NCI-H146 treated with DMSO at 0.1 percent for 48 hours (cell line): Measurements from ENCODE around the gene HS2ST1.
"Not testable (repeated sequence)": the region's sequence is repeated elsewhere in the genome, so short reads cannot be mapped to it uniquely, and the experiment has no call there.

ENCODE experiments used
- DNase-seq: peaks from one replicate; lab custom pipeline; 2025; ENCODE audit not compliant: unreplicated experiment; lab: John Stamatoyannopoulos, UW

The HS2ST1 gene

DNA sequence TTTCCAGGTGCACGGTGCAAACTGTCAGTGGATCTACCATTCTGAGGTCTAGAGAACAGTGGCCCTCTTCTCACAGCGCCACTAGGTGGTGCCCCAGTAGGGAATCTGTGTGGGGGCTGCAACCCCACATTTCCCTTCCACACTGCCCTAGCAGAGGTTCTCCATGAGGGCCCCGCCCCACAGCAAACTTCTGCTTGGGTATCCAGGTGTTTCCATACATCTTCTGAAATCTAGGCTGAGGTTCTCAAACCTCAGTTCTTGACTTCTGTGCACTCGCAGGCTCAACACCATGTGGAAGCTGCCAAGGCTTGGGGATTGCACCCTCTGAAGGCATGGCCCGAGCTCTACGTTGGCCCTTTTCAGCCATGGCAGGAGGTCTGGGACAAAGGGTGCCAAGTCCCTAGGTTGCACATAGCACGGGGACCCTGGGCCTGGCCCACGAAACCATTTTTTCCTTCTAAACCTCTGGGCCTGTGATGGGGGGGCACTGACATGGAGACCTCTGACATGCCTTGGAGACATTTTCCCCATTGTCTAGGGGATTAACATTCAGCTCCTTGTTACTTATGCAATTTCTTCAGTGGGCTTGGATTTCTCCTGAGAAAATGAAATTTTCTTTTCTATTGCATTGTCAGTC is 10.0 kb downstream of the HS2ST1 start:
- no peak for DNase-seq

DNA sequence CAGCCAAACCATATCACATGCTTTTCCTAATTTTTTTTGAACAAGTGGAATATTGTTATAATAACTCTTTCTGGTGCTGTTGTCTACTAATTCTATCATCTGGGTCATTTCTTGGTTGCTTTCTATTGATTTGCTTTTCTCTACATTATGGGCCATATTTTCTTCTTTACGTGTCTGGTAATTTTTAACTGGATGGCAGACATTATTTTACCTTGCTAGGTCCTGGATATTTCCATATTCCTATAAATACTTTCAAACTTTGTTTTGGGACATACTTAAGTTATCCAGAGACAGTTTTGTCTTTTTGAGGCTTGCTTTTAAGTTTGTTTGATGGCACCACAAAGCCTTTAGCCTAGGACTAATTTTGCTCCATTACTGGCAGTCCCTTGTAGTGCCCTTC is 11.3 kb downstream of the HS2ST1 start:
- DNase-seq = no peak

DNA sequence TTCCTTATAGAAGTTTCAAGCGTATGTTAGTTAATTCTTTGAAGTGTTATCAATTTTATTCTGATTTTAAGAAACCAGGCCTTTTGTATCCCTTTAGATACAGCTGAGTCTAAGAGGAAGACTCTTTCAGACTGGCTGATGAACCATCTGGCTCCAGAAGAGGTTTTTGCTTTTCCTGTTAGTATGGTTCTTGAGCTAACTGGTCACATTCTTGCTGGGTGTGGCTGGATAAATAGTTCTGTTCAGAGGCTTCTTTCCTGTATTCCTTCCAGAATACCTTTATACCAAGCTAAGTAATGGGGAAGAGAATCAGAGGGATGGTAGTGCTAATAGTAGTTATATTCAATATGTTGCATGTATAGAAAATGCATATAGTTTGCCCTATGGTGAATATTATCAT is 12.4 kb downstream of the HS2ST1 start:
- no peak for DNase-seq

DNA sequence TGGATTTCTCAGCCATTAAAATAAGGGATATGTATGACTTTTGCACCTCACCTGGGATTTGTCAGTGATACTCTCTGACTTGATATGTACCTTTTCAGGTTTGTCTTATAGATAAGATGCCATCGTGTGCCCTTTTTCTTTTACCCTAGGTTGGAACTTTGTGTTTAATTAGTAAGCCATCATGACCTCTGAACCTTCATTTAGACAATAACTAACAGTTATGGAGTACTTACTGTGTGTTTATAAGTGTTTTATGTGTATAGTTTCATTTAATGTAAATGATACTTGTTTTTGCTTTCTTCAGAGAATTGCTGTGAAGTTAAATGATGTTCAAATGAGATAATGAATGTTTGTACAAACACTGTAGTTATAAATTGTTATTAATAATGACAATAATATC is 14.4 kb downstream of the HS2ST1 start:
- DNase-seq = no peak

DNA sequence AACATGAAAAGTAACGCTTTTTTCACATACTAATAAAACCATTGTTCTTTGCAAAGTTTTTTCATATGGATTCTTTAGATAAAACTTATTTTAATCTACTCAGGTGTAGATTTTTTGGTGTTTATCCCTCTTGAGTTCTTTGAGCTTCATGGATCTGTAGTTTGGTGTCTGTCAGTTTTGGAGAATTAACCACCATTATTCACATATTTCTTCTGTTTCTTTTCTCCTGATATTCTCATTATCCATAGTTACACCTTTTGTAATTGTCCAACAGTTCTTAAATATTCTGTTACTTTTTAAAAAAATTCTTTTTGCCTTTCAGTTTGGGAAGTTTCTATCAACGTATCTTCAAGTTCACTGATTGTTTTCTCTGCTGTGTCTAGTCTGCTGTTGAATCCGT is 18.6 kb downstream of the HS2ST1 start:
- no peak for DNase-seq

DNA sequence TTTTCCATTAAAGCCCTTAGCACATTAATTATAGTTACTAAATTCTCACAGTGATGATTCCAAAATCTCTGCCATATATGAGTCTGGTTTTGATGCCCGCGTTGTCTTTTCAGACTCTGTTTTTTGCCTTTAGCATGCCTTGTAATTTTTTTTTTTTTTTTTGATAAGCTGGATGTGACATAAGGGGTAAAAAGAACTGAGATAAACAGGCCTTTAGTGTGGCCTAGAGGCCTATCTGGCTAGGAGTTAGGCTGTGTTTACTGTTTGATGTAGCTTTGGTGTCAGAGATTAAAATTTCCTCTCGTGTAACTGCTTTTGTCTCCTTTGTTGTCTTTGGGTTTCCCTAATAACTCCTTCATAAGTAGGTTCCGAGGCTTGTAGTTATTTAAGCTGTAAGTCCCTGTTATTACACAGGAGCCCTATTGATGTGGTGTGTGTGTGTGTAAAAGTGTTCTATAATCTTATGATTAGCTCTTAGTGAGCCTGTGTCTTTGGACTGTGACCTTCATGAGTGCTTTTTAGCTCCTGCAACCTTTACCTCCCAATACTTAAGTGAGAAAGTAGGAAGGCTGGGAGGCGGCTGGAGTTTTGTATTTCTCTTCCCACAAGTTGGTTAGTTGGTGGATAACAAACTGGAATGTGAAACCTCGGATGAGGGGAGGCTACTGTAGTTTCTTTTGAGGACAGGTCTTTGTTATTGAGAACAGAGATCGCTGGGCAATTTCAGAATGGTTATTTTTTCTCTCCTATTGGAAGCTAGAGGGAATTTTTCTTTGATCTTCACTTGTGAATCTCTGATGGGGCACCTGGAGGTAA is 19.3 kb downstream of the HS2ST1 start:
- DNase-seq = peak; percentile 30

DNA sequence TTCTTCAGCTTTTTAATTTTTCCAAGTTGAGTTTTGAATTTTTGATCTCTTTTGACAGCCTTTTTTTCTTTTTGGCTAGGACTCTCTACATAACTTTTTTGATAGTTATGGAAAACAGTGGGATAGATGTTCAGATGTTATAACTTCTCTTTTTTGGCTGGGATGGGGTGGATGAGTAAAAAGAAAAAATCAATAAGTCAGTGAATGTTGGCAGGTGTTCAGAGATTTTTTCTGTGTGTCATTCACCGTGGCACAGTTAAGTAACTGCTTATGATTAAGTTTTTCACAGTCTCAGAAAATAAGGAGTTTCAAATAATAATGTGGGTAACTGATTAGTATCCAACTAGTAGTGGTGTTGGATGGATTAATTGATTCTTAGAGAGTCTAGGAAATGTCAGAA is 24.0 kb downstream of the HS2ST1 start:
- no peak for DNase-seq

DNA sequence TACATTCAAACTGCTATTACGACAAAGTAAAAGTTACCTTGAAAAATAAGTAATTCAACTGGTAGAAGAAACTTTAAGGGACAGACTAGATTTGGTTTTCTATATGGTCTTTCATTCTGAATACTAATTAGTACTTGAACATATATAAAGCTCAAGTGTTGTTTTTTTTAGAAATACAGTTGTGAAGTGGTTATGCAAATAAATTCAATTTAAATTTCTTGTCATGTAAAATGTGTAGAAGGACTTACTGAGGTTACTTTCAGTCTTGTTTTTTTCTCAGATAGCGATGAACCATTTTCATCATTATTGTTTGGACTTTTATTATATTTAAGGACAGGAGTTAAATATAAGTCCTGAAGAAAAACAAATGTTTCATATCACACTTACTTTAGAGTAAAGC is 24.4 kb downstream of the HS2ST1 start:
- DNase-seq = no peak

DNA sequence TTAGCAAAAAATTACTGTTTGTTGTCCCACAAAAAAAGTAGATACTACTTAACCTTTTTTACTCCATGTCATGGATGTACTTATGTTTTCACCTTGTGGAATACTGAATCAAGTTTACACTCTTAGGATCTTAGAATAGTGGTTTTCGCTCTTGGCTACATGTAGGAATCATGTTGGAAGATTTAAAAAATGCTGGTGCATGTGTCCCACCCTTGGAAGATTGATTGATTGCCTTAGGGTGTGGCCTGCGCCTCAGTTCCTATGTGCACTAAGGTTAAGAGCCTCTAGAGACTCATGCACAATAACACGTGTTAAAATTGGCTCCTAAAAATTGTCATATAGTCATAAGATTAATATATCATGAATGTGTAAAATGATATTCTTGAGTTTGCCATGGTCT is 25.0 kb downstream of the HS2ST1 start:
- no peak for DNase-seq

DNA sequence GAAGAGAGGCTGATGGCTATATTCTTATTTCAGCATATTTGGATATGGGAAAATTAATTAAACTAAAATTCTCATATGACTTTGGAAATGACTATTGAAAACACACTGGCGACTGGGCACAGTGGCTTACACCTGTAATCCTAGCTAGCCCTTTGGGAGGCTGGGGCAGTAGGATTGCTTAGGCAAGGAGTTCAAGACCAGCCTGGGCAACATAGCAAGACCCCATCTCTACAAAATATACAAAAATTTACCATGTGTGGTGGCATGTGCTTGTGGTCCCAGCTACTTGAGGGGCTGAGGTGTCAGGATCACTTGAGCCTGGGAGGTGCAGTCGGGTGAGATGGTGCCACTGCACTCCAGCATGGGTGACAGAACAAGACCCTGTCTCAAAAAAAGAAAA is 26.2 kb downstream of the HS2ST1 start:
- DNase-seq = no peak

DNA sequence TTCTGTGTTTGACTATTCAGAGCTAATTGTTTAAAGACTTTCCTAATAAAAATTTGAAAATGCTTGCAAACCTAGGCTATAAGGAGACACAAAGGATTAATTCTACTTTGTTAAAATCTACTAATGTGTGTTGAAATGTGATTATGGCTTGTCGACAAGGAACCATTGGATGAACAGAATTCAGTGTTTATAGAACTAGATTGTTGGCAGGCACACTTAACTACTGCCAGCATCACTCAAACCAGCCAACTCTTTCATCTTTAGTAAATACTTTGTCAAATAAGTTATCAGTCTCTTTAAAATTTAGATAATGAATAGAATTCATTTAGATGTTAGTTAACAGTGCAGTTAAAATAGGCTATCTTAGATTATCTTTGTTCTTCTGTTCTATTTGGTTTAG is 27.6 kb downstream of the HS2ST1 start:
- no peak for DNase-seq

DNA sequence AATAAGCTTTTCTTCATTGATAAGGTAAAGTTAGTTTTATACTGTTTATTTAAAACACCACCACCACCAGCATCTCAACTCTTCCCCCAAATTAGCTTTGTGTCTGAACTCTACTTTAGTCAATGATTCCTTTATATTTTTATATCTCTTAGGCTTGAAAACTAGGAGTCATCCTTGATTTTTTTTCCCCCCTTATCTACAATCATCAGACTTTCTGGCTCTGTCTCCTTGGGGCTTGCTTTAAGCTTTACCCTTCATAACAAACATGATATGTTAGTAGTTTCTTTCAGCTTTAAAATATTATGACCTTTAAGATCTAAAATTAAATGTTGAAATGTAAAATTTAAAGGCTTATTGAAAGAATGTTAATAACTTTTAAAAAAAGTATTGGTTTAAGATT is 28.3 kb downstream of the HS2ST1 start:
- no peak for DNase-seq

DNA sequence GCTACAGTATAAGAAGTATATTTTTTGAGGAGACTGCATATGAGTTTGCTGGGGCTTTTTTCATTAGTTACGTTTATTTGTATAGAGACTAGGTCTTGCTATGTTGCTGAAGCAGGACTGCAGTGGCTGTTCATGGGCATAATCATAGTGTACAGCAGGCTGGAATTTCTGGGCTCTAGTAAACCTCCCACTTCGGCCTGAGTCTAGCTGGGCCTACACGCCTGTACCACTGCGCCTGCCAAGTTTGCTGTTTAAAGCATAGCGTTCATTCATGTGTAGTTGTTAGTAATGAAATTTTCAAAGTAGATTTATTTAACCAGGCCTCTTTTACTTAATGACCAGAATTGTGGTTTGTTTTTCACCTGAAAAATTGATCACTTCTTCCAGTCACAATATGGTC is 33.8 kb downstream of the HS2ST1 start:
- no peak for DNase-seq

DNA sequence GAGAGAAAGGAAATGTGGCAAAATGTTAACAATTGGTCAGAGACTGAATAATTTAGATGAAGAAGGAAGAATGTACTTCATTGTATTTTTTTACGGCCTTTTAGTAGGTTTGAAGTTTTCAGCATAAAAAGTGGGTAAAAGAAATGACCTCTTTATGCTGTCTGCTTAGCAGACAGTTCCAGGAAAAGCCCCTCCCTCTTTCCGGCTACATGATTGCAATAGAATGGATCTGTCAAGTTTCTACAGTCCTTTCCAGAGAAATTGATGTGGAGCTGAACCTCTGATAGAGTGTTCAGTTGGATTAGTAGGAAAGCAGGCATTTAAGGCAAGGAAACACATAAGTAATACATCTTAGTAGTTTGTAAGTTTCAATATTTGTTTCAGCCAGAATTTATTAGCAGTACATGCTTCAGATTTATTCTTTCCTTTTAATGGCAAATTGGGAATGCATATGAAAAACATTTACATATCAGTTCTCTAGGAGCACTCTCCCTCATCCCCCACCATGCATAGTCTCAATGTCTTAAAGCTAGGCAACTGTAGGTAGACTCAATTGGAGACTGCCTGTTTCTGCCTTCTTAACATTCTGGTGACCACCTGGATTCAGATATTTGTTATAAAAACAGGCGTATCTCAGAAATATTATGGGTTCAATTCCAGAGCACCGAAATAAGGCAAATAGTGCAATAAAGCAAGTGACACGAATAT is 36.4 kb downstream of the HS2ST1 start:
- no peak for DNase-seq

DNA sequence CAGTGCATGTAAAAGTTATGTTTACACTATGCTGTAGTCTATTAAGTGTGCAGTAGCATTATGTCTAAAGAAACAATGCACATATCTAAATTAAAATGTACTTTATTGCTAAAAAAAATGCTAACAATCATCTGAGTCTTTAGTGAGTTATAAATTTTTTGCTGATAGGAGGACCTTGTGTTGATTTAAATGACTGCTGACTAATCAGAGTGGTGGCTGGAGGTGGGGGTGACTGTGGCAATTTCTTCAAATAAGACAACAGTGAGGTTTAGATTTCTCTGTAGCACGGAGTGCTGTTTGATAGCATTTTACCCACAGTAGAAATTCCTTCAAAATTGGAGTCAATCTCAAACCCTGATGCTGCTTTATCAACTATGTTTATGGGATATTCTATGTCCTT is 37.0 kb downstream of the HS2ST1 start:
- DNase-seq = no peak

DNA sequence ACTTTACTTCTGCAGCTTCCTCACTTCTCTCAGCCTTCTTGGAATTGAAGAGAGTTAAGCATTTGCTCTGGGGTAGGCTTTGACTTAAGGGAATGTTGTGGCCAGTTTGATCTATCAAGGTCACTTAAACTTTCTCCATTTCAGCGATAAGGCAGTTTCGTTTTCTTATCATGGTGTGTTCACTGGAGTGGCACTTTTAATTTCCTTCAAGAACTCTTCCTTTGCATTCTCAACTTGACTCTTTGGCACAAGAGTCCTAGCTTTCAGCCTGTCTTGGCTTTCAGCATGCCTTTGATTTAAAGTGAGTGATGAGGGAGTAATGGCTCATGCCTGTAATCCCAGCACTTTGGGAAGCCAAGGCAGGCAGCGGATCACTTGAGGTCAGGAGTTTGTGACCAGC is 38.7 kb downstream of the HS2ST1 start:
- no peak for DNase-seq

DNA sequence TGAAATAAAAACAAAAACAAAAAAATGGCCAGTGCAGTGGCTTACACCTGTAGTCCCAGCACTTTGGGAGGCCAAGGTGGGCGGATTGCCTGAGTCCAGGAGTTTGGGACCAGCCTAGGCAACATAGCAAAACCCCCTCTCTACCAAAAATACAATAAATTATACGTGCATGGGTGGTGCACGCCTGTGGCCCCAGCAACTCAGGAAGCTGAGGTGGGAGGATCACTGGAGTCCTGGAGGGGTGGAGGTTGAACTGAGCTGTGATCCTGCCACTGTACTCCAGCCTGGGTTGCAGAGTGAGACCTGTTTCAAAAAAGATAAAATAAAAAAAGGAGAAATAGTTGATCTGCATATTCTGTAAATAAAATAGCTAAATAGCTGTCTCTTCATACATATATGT is 41.2 kb downstream of the HS2ST1 start:
- no peak for DNase-seq

DNA sequence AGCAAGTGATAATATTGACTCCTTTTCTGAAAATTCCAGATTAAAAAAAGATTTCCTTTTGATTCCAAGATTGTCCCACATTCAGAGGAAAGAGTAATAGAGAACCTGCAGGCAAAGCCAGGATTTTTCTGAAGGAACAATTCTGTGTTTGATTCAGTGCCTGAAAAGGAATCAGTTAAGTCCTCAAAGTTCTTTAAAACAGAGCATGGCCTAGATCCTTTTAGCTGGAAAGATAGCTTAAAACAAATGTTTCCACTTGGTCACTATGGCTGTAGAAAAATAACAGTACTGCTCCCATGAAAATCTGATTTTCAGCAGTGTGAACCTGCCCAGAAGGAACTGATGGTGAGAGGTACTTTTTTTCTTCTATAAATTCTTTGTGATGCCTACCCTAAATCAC is 41.8 kb downstream of the HS2ST1 start:
- DNase-seq = no peak

DNA sequence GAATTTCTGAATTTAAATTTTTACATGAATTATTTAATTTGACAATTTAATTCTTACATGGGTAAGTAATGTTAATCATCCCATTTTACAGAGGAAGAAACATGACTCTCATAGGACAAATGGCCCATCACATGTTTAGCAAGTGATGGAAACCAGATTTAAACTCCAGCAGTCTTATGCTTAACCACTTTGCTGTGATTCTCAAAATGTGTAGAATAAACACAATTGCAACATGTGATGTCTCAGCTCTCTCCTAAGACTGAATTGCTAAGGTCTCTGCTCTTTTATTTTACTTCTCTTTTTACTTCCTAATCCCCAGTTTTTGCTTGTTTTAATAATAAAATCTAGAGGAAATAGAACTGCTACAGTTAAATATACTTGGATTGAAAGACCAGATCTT is 42.8 kb downstream of the HS2ST1 start:
- no peak for DNase-seq

DNA sequence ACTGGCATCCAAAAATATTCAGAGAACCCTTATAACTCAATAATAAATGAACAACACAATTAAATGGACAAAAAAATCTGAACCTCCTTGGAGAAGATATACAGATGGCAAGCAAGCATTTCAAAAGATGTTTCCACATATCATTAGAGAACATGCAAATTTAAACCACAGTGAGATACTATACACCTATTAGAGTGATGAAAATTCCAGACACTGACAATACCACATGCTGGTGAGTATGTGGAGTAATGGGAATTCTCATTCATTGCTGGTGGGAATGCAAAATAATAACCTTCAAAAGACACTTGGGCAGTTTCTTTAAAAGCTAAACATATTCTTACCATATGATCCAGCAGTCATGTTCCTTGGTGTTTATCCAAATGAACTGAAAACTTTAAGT is 46.1 kb downstream of the HS2ST1 start:
- DNase-seq = no peak

DNA sequence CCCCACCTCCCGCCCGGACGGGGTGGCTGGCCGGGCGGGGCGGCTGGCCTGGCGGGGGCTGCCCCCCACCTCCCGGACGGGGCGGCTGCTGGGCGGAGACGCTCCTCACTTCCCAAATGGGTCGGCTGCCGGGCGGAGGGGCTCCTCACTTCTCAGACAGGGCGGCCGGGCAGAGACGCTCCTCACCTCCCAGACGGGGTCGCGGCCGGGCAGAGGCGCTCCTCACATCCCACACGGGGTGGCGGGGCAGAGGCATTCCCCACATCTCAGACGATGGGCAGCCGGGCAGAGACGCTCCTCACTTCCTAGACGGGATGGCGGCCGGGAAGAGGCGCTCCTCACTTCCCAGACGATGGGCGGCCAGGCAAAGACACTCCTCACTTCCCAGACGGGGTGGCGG is 49.4 kb downstream of the HS2ST1 start:
- not testable (repeated sequence) for DNase-seq
